Neutrophil (primary cell): ENCODE data around the gene ADGRG3.

Source experiments
- H3K27ac ChIP-seq: fragments of 200-600 bp; sonication (generic); 2 replicates; pipeline ENCODE4 v1.5.1; 2016; ENCODE audit warnings: mild to moderate bottlenecking, moderate library complexity
- H3K27me3 ChIP-seq: fragments of 200-600 bp; sonication (generic); 2 replicates; pipeline ENCODE4 v1.6.0; 2016; ENCODE audit warnings: mild to moderate bottlenecking
- H3K36me3 ChIP-seq: fragments of 200-600 bp; sonication (generic); 2 replicates; pipeline ENCODE4 v1.5.1; 2017
- H3K4me1 ChIP-seq, 2 experiments: fragments of 200-600 bp in 1 of 2; sonication (generic) in 1 of 2; 1 replicate in 1 of 2; 2 replicates in 1 of 2; pipeline versions ENCODE4 v1.5.1 to v1.6.1; 2013 to 2016; ENCODE audit warnings: low read depth in 1 of 2, low read length in 1 of 2, mild to moderate bottlenecking in 1 of 2, moderate library complexity in 1 of 2; ENCODE audit not compliant: control insufficient read depth in 1 of 2, insufficient read depth in 1 of 2
- H3K4me3 ChIP-seq, 2 experiments: fragments of 200-600 bp in 1 of 2; sonication (generic) in 1 of 2; 1 replicate in 1 of 2; 2 replicates in 1 of 2; pipeline ENCODE4 v1.5.1; 2013 to 2016; ENCODE audit warnings: low read depth in 1 of 2, low read length in 1 of 2, mild to moderate bottlenecking in 1 of 2, moderate library complexity in 1 of 2
- H3K9me3 ChIP-seq: fragments of 200-600 bp; sonication (generic); 2 replicates; pipeline ENCODE4 v1.5.1; 2016
- CTCF ChIP-seq: fragments of 200-600 bp; sonication (generic); IDR thresholded peaks from 2 replicates; pipeline ENCODE4 v1.5.1; 2016; ENCODE audit warnings: antibody characterized with exemption

Gene ADGRG3

GRCh38 chr16:57668263-57668571 is at the start of gene ADGRG3:
Gene ADGRG3, plus strand, starts transcription at chr16:57668306. Its CDS starts 42 bp downstream, at chr16:57668348.
- Histone ChIP-seq H3K27ac (peak within 1 kb of the TSS; percentile 98), H3K36me3 (peaks cover 16% of the 10 kb centered on the region), H3K9me3 (no peaks in the 10 kb centered on the region), H3K4me3 (peak within 1 kb of the TSS; percentile 71 to 100), H3K4me1 (peaks cover 83 to 87% of the 10 kb centered on the region in 2 experiments), H3K27me3 (no peaks in the 10 kb centered on the region)
- no peak for TF ChIP-seq CTCF

GRCh38 chr16:57619133-57619605 is 48.9 kb upstream of the ADGRG3 start:
- no peaks in the 10 kb centered on the region for H3K9me3 ChIP-seq
- H3K36me3 ChIP-seq = no peaks in the 10 kb centered on the region
- no peaks in the 10 kb centered on the region for H3K4me1 ChIP-seq
- no peak overlapping the region for H3K4me3 ChIP-seq
- H3K27ac ChIP-seq = no peak overlapping the region
- no peaks in the 10 kb centered on the region for H3K27me3 ChIP-seq
- no peak for TF ChIP-seq CTCF

GRCh38 chr16:57619606-57620334 is 48.3 kb upstream of the ADGRG3 start:
- Histone ChIP-seq H3K27me3 (peaks cover 5% of the 10 kb centered on the region), H3K4me3 (no peak overlapping the region), H3K36me3 (no peaks in the 10 kb centered on the region), H3K4me1 (no peaks in the 10 kb centered on the region), H3K9me3 (no peaks in the 10 kb centered on the region), H3K27ac (no peak overlapping the region)
- no peak for TF ChIP-seq CTCF

- H3K27me3 ChIP-seq = peaks cover 13% of the 10 kb centered on the region
- no peak overlapping the region for H3K27ac ChIP-seq
- H3K4me1 ChIP-seq = no peaks in the 10 kb centered on the region
- no peak for TF ChIP-seq CTCF
- no peaks in the 10 kb centered on the region for H3K36me3 ChIP-seq
- no peaks in the 10 kb centered on the region for H3K9me3 ChIP-seq
- no peak overlapping the region for H3K4me3 ChIP-seq
Measured at GRCh38 chr16:57620335-57621231, 47.5 kb upstream of the ADGRG3 start.

GRCh38 chr16:57621521-57622271 is 46.4 kb upstream of the ADGRG3 start:
- no peaks in the 10 kb centered on the region for H3K36me3 ChIP-seq
- no peak for TF ChIP-seq CTCF
- peaks cover 23% of the 10 kb centered on the region for H3K27me3 ChIP-seq
- H3K4me3 ChIP-seq = no peak overlapping the region
- H3K9me3 ChIP-seq = no peaks in the 10 kb centered on the region
- H3K4me1 ChIP-seq = no peaks in the 10 kb centered on the region
- no peak overlapping the region for H3K27ac ChIP-seq
